Measurements from ENCODE around the gene EPHA3. TPM values are rescaled to one million over a fixed set of nuclear protein-coding genes. Genes with fewer than 3 reads are reported as not detected.

Gene EPHA3
- total and polyA plus RNA-seq, 2 of the 4 experiments (the other 2 are of a cell fraction) = 0.10 to 0.18 TPM

GRCh38 chr3:89297199-89297598 is 189.8 kb downstream of the EPHA3 start:
- H2BK5ac ChIP-seq (ENCODE audit: low read depth, low read length, poor library complexity, severe bottlenecking) = no peak overlapping the region
- DNase-seq (no peak), ATAC-seq (ENCODE audit: low read depth) (no peak)
- no peak overlapping the region for H2AFZ ChIP-seq (replicated peaks; ENCODE audit: low read length, poor library complexity)
- no CpG with 5 or more reads among the region's 1 CpG for WGBS, 2 experiments (ENCODE audit: extremely low coverage in 2 of 2, insufficient read length in 1 of 2)
- ChIA-PET POLR2A (ENCODE audit: unreplicated experiment) (no interaction called here), CTCF (no interaction called here)
- intact Hi-C loops (cut with micrococcal nuclease) = loop anchor here (10.0 kb wide), 1 partner anchor 798 kb away; no protein-coding TSS in a partner anchor
- H3K36me3 ChIP-seq (ENCODE audit: control insufficient read depth, insufficient read depth, low read length) = no peaks in the 10 kb centered on the region
- no peak overlapping the region for H2BK120ac ChIP-seq (ENCODE audit: low read depth, low read length)
- no peak overlapping the region for H3K9ac ChIP-seq (ENCODE audit: low read depth, low read length)
- H4K91ac ChIP-seq (ENCODE audit: insufficient read depth, low read depth, low read length) = no peak overlapping the region
- no peak overlapping the region for H3K4me2 ChIP-seq (ENCODE audit: low read depth, low read length)
- H2BK15ac ChIP-seq (ENCODE audit: low read depth, low read length) = no peak overlapping the region
- no peak overlapping the region for H3K14ac ChIP-seq (replicated peaks; ENCODE audit: low read depth, low read length)
- no peaks in the 10 kb centered on the region for H3K4me1 ChIP-seq (ENCODE audit: control insufficient read depth, insufficient read depth, low read length)
- TF ChIP-seq BHLHE40 (IDR thresholded peaks at IDR 0.05; ENCODE audit: low read depth, low read length) (no peak), MXI1 (IDR thresholded peaks at IDR 0.05; ENCODE audit: borderline replicate concordance, low read depth, low read length) (no peak), RCOR1 (IDR thresholded peaks at IDR 0.05; ENCODE audit: insufficient replicate concordance, low read length) (no peak), RFX5 (IDR thresholded peaks at IDR 0.05; ENCODE audit: low read depth, low read length) (no peak), ELK1 (IDR thresholded peaks at IDR 0.05; ENCODE audit: borderline replicate concordance, low read depth, low read length) (no peak), SMC3 (IDR thresholded peaks at IDR 0.05; ENCODE audit: low read depth, low read length) (no peak), MAZ (IDR thresholded peaks at IDR 0.05; ENCODE audit: borderline replicate concordance, low read depth, low read length) (no peak), POLR2A (IDR thresholded peaks at IDR 0.05; ENCODE audit: low read depth, low read length) (no peak), CTCF (conservative IDR thresholded peaks at IDR 0.05; ENCODE audit: low read depth, low read length) (no peak), NFE2L2 (IDR thresholded peaks at IDR 0.05; ENCODE audit: low read depth, low read length) (no peak), CEBPB (IDR thresholded peaks at IDR 0.05; ENCODE audit: low read depth, low read length) (no peak)
- TF ChIP-seq, protein P1, sequence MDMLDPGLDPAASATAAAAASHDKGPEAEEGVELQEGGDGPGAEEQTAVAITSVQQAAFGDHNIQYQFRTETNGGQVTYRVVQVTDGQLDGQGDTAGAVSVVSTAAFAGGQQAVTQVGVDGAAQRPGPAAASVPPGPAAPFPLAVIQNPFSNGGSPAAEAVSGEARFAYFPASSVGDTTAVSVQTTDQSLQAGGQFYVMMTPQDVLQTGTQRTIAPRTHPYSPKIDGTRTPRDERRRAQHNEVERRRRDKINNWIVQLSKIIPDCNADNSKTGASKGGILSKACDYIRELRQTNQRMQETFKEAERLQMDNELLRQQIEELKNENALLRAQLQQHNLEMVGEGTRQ (IDR thresholded peaks at IDR 0.05; ENCODE audit: low read depth, low read length) = no peak
- in situ Hi-C loops (cut with MboI; ENCODE audit: low sequenced_read_pairs) = no loop called here
- H4K5ac ChIP-seq (ENCODE audit: low read depth, low read length) = no peak overlapping the region
- no peak overlapping the region for H2AK9ac ChIP-seq (replicated peaks; ENCODE audit: low read depth, low read length, poor library complexity)
- no peak overlapping the region for H2BK20ac ChIP-seq (ENCODE audit: low read depth, low read length)
- H3K27ac ChIP-seq (ENCODE audit: insufficient read depth, low read length) = no peak overlapping the region
- dilution Hi-C loops (cut with HindIII; ENCODE audit: low sequenced_read_pairs, unreplicated experiment) = no loop called here
- no peak overlapping the region for H3K18ac ChIP-seq (ENCODE audit: low read depth, low read length)
- no peaks in the 10 kb centered on the region for H3K9me1 ChIP-seq (ENCODE audit: insufficient read depth, low read length)
- no peak overlapping the region for H3K4me3 ChIP-seq (ENCODE audit: insufficient read depth, low read depth, low read length)
- H4K8ac ChIP-seq (ENCODE audit: low read depth in 2 of 2, low read length in 2 of 2) = no peak overlapping the region
- no peak overlapping the region for H2AK5ac ChIP-seq (ENCODE audit: low read depth, low read length)
- no peak overlapping the region for H3K23ac ChIP-seq (ENCODE audit: low read depth, low read length)
- no peaks in the 10 kb centered on the region for H3K9me3 ChIP-seq (ENCODE audit: control insufficient read depth, insufficient read depth, low read length)
- H3K79me1 ChIP-seq (ENCODE audit: low read depth in 1 of 2, low read length in 2 of 2) = no peaks in the 10 kb centered on the region
- H3K27me3 ChIP-seq (ENCODE audit: control insufficient read depth, insufficient read depth, low read length) = no peaks in the 10 kb centered on the region
- H3K56ac ChIP-seq (ENCODE audit: extremely low read depth, insufficient read depth, low read length) = no peak overlapping the region
- no peaks in the 10 kb centered on the region for H4K20me1 ChIP-seq (ENCODE audit: insufficient read depth, low read length)
- no TSS peak for BruUV-seq (replicated peaks)
- no peak overlapping the region for H3K4ac ChIP-seq (ENCODE audit: low read depth, low read length)
